Upper lobe of left lung (tissue), 6 donors: ENCODE measurements around the gene CSNK2A3. TPM values are rescaled to one million over a fixed set of nuclear protein-coding genes. Genes with fewer than 3 reads are reported as not detected.
A peak's percentile ranks its signal among the peaks of the same experiment; 100 is the strongest.

Experiments
- ATAC-seq, 2 donors: fragments of 200-7000 bp; cut with Tn5 transposase; one replicate each; pipeline ENCODE4 v1.9.1; 2022; ENCODE audit warnings: mild to moderate bottlenecking in 2 of 2, moderate library complexity in 2 of 2; ENCODE audit not compliant: low FRiP score in 2 of 2
- DNase-seq, 2 donors: peaks; one replicate each; pipeline ENCODE4 v3.0.0-alpha.2; 2019 to 2020
- H3K27ac ChIP-seq, 4 donors: fragments of 200-600 bp; sonication (generic); one replicate each; pipeline ENCODE4 v1.5.1; 2016 to 2019
- H3K27me3 ChIP-seq, 4 donors: fragments of 200-600 bp; sonication (generic); one replicate each; pipeline ENCODE4 v1.5.1; 2017 to 2019
- H3K36me3 ChIP-seq, 4 donors: fragments of 200-600 bp; sonication (generic); one replicate each; pipeline ENCODE4 v1.5.1; 2016 to 2019
- H3K4me1 ChIP-seq, 4 donors: fragments of 200-600 bp; sonication (generic); one replicate each; pipeline ENCODE4 v1.5.1; 2018 to 2019
- H3K4me3 ChIP-seq, 4 donors: fragments of 200-600 bp; sonication (generic); one replicate each; pipeline ENCODE4 v1.5.1; 2017 to 2019; ENCODE audit warnings: mild to moderate bottlenecking in 2 of 4, moderate library complexity in 1 of 4
- H3K9me3 ChIP-seq, 4 donors: fragments of 200-600 bp; sonication (generic); one replicate each; pipeline ENCODE4 v1.5.1; 2018 to 2019
- CTCF ChIP-seq, 6 experiments: fragments of 450-650 bp in 4 of 6; fragments of 200-600 bp in 2 of 6; sonication (generic) in 2 of 6; IDR thresholded peaks; one replicate each; pipeline ENCODE4 v1.5.1; 2016 to 2019; ENCODE audit warnings: antibody characterized with exemption in 6 of 6
- EP300 ChIP-seq, 4 donors: sonication (generic); formaldehyde crosslinking; IDR thresholded peaks; one replicate each; pipeline ENCODE4 v1.5.1; 2017; ENCODE audit warnings: antibody characterized with exemption in 4 of 4, control low read depth in 2 of 4
- POLR2A ChIP-seq, 4 donors: fragments of 450-650 bp; IDR thresholded peaks; one replicate each; pipeline ENCODE4 v1.5.1; 2016 to 2017; ENCODE audit warnings: antibody characterized with exemption in 4 of 4, mild to moderate bottlenecking in 2 of 4
- POLR2AphosphoS5 ChIP-seq, 2 donors: sonication (generic); formaldehyde crosslinking; IDR thresholded peaks; one replicate each; pipeline ENCODE4 v1.5.1; 2017; ENCODE audit warnings: antibody characterized with exemption in 2 of 2
- WGBS, 2 donors: methylation state at CpG; one replicate each; pipeline ENCODE4 v1.1.5; 2017 to 2018; 5-methylcytosine and 5-hydroxymethylcytosine counted together
- total RNA-seq, 6 donors: library from RNA; depleted of rRNA in 4 of 6; stranded (reverse); fragments of >200 nt in 4 of 6; gene quantifications; one replicate each; pipeline versions ENCODE4 v1.1.0 to v1.2.1, GENCODE V29; 2016 to 2021
- donor health status: DM: no; HTN: no; CAD: no; lungs with moderate emphysema.
- donor health status: DM: no; HTN: yes; CAD: no; lungs with severe emphysema.

Gene CSNK2A3
- total RNA-seq, 6 donors from 2014 or later: 2.0 to 18.9 (median 5.3) TPM

- ATAC-seq (no peak), DNase-seq (no peak)
- no peak overlapping the region for H3K4me3 ChIP-seq
- WGBS, 2 donors: 79 to 87% methylated on average over 7 of the region's 7 CpGs
- H3K4me1 ChIP-seq: peaks cover 12 to 27% (median 21%) of the 10 kb centered on the region in 4 donors
- TF ChIP-seq POLR2AphosphoS5 (IDR thresholded peaks at IDR 0.05) (no peak), EP300 (IDR thresholded peaks at IDR 0.05) (no peak), POLR2A (IDR thresholded peaks at IDR 0.05) (no peak), CTCF (IDR thresholded peaks at IDR 0.05) (no peak)
- no peak overlapping the region for H3K27ac ChIP-seq
- no peaks in the 10 kb centered on the region for H3K27me3 ChIP-seq
- no peaks in the 10 kb centered on the region for H3K9me3 ChIP-seq
- H3K36me3 ChIP-seq: peaks cover 0 to 28% (median 2%) of the 10 kb centered on the region in 4 donors
These were observed 34.6 kb downstream of the CSNK2A3 start for GRCh38 chr11:11318461-11318860.

GRCh38 chr11:11316651-11317230, 36.3 kb downstream of the CSNK2A3 start:
- ATAC-seq (no peak), DNase-seq (no peak)
- WGBS, 2 donors: 60 to 83% methylated on average over 3 of the region's 3 CpGs
- H3K4me3 ChIP-seq: no peak overlapping the region
- TF ChIP-seq CTCF (IDR thresholded peaks at IDR 0.05) (no peak), EP300 (IDR thresholded peaks at IDR 0.05) (no peak)
- no peaks in the 10 kb centered on the region for H3K9me3 ChIP-seq
- H3K27me3 ChIP-seq: no peaks in the 10 kb centered on the region
- peaks cover 19 to 37% (median 30%) of the 10 kb centered on the region in 4 donors for H3K4me1 ChIP-seq
- peak overlapping the region in 1 of 4 donors; percentile 27 for H3K27ac ChIP-seq
- peaks cover 0 to 35% (median 2%) of the 10 kb centered on the region in 4 donors for H3K36me3 ChIP-seq

- Histone ChIP-seq H3K27ac (peak overlapping the region; percentile 31 to 62 (median 46)), H3K4me3 (no peak overlapping the region), H3K9me3 (no peaks in the 10 kb centered on the region), H3K27me3 (no peaks in the 10 kb centered on the region), H3K4me1 (peaks cover 19 to 37% (median 30%) of the 10 kb centered on the region in 4 donors), H3K36me3 (peaks cover 0 to 19% (median 0%) of the 10 kb centered on the region in 4 donors)
- DNase-seq (peak in 1 of 2 donors; percentile 43), ATAC-seq (peak; percentile 4 to 53)
- 41 to 46% methylated on average over 6 of the region's 6 CpGs for WGBS, 2 donors
- no peak for TF ChIP-seq POLR2AphosphoS5 (IDR thresholded peaks at IDR 0.05)
- TF ChIP-seq POLR2A (IDR thresholded peaks at IDR 0.05): no peak
- TF ChIP-seq CTCF (IDR thresholded peaks at IDR 0.05): no peak
- TF ChIP-seq EP300 (IDR thresholded peaks at IDR 0.05): no peak
These were observed 39.0 kb downstream of the CSNK2A3 start for GRCh38 chr11:11313902-11314692.

GRCh38 chr11:11313426-11313825, 39.6 kb downstream of the CSNK2A3 start:
- Histone ChIP-seq H3K36me3 (peaks cover 0 to 16% (median 0%) of the 10 kb centered on the region in 4 donors), H3K27ac (peak overlapping the region; percentile 31 to 62 (median 46)), H3K27me3 (no peaks in the 10 kb centered on the region), H3K4me1 (peaks cover 19 to 35% (median 30%) of the 10 kb centered on the region in 4 donors), H3K9me3 (no peaks in the 10 kb centered on the region), H3K4me3 (no peak overlapping the region)
- WGBS, 2 donors: 24 to 29% methylated on average over 1 of the region's 1 CpG
- TF ChIP-seq POLR2AphosphoS5 (IDR thresholded peaks at IDR 0.05) (peak; percentile 56 to 67), EP300 (IDR thresholded peaks at IDR 0.05) (peak in 1 of 4 donors; percentile 59), POLR2A (IDR thresholded peaks at IDR 0.05) (no peak)
- DNase-seq (peak in 1 of 2 donors; percentile 88), ATAC-seq (peak; percentile 48 to 83)

GRCh38 chr11:11312738-11313137, 40.3 kb downstream of the CSNK2A3 start:
- 89 to 93% methylated on average over 1 of the region's 1 CpG for WGBS, 2 donors
- TF ChIP-seq CTCF (IDR thresholded peaks at IDR 0.05): no peak
- no peak for TF ChIP-seq POLR2AphosphoS5 (IDR thresholded peaks at IDR 0.05)
- no peak for TF ChIP-seq EP300 (IDR thresholded peaks at IDR 0.05)
- TF ChIP-seq POLR2A (IDR thresholded peaks at IDR 0.05): no peak
- DNase-seq: no peak
- Histone ChIP-seq H3K4me1 (peaks cover 19 to 35% (median 27%) of the 10 kb centered on the region in 4 donors), H3K4me3 (no peak overlapping the region), H3K36me3 (peaks cover 0 to 12% (median 0%) of the 10 kb centered on the region in 4 donors), H3K27me3 (no peaks in the 10 kb centered on the region), H3K9me3 (no peaks in the 10 kb centered on the region), H3K27ac (peak overlapping the region; percentile 31 to 62 (median 46))
- ATAC-seq: no peak
